HepG2 (cell line): ENCODE results near the gene NEK8. TPM values are rescaled to one million over a fixed set of nuclear protein-coding genes. Genes with fewer than 3 reads are reported as not detected.
"Not testable (repeated sequence)": the region's sequence is repeated elsewhere in the genome, so short reads cannot be mapped to it uniquely, and the experiment has no call there.

Source experiments
- ATAC-seq: fragments of 200-7000 bp; cut with Tn5 transposase; 3 replicates; pipeline ENCODE4 v1.9.1; 2020; ENCODE audit warnings: mild to moderate bottlenecking, moderate library complexity
- BruUV-seq: library from RNA; stranded (reverse); fragments of 400-500 nt; replicated peaks from 2 replicates; lab custom pipeline; 2021; lab: Mats Ljungman, UMichigan
- CTCF ChIA-PET: fragments of 300-600 bp; formaldehyde crosslinking; extraction: SDS; loops from one replicate; lab custom pipeline; 2021; ENCODE audit warnings: low total read pairs, inconsistent platforms, low intra/inter-chr PET ratio; lab: Yijun Ruan, JAX
- POLR2A ChIA-PET: fragments of 350-600 bp; sonication (Branson Sonifier 250); formaldehyde crosslinking; loops from one replicate; lab custom pipeline; 2020; ENCODE audit warnings: antibody characterized with exemption, inconsistent platforms; lab: Yijun Ruan, JAX
- DNase-seq: peaks from one replicate; pipeline ENCODE4 v3.0.0-alpha.2; 2015; ENCODE audit warnings: low spot score
- FAIRE-seq: peaks from 3 replicates; lab custom pipeline; 2011; peaks lifted over from hg19 to GRCh38; lab: Jason Lieb, UNC
- H2AFZ ChIP-seq: one replicate; pipeline ENCODE4 v1.6.1; 2011; ENCODE audit warnings: low read length, inconsistent platforms
- H3K27ac ChIP-seq: fragments of 300-600 bp; 3 replicates; pipeline ENCODE4 v1.8.0; 2011; ENCODE audit warnings: mixed run types, mild to moderate bottlenecking, mixed read lengths, low read length, inconsistent platforms; ENCODE audit not compliant: insufficient read depth; ENCODE audit errors: extremely low read length
- H3K27me3 ChIP-seq, 2 experiments: fragments of 200-600 bp in 1 of 2; 2 replicates in 1 of 2; 3 replicates in 1 of 2; pipeline versions ENCODE4 v1.6.0 to v1.8.0; 2011; ENCODE audit warnings: low read length in 2 of 2, mild to moderate bottlenecking in 2 of 2, moderate library complexity in 2 of 2, inconsistent platforms in 1 of 2; ENCODE audit not compliant: insufficient read depth in 2 of 2, control insufficient read depth in 1 of 2
- H3K36me3 ChIP-seq, 2 experiments: fragments of 200-600 bp in 1 of 2; replicated peaks in 1 of 2; 2 replicates in 1 of 2; 3 replicates in 1 of 2; pipeline versions ENCODE4 v1.5.1 to v1.8.0; 2011; ENCODE audit warnings: low read length in 2 of 2, inconsistent platforms in 1 of 2; ENCODE audit not compliant: insufficient read depth in 2 of 2, control insufficient read depth in 1 of 2
- H3K4me1 ChIP-seq: 2 replicates; pipeline ENCODE4 v1.5.1; 2012; ENCODE audit warnings: low read length, inconsistent platforms; ENCODE audit not compliant: insufficient read depth
- H3K4me2 ChIP-seq: 2 replicates; pipeline ENCODE4 v1.6.0; 2011; ENCODE audit warnings: low read depth, low read length, inconsistent platforms
- H3K4me3 ChIP-seq, 3 experiments: fragments of 200-600 bp in 1 of 3; sonication (generic), shearing (Covaris generic) in 1 of 3; replicated peaks in 1 of 3; 2 replicates each; pipeline ENCODE4 v1.5.1; 2011 to 2016; ENCODE audit warnings: low read length in 3 of 3, inconsistent platforms in 2 of 3, low read depth in 2 of 3, mild to moderate bottlenecking in 2 of 3, control low read depth in 1 of 3, mixed read lengths in 1 of 3; ENCODE audit not compliant: insufficient read depth in 1 of 3
- H3K79me2 ChIP-seq: one replicate; pipeline ENCODE4 v1.6.1; 2011; ENCODE audit warnings: low read length, inconsistent platforms; ENCODE audit not compliant: insufficient read depth
- H3K9ac ChIP-seq: 2 replicates; pipeline ENCODE4 v1.6.0; 2011; ENCODE audit warnings: mild to moderate bottlenecking, low read depth, low read length, inconsistent platforms; ENCODE audit not compliant: insufficient read depth
- H3K9me3 ChIP-seq: 2 replicates; pipeline ENCODE4 v1.5.1; 2012; ENCODE audit warnings: mild to moderate bottlenecking, low read length
- H4K20me1 ChIP-seq: 2 replicates; pipeline ENCODE4 v1.6.0; 2011; ENCODE audit warnings: inconsistent platforms, mild to moderate bottlenecking, low read length, moderate library complexity; ENCODE audit not compliant: insufficient read depth
- EZH2 ChIP-seq: conservative IDR thresholded peaks from 2 replicates; pipeline ENCODE4 v1.6.1; 2012; ENCODE audit warnings: mild to moderate bottlenecking, low read depth, low read length, moderate library complexity
- MED8 ChIP-seq: sonication (generic); formaldehyde crosslinking; IDR thresholded peaks from 2 replicates; pipeline ENCODE4 v1.8.1; 2023; ENCODE audit warnings: mild to moderate bottlenecking, missing genetic modification reagents; ENCODE audit not compliant: insufficient replicate concordance
- MEIS2 ChIP-seq: sonication (generic); formaldehyde crosslinking; IDR thresholded peaks from 2 replicates; pipeline ENCODE4 v1.9.0; 2021; ENCODE audit warnings: mild to moderate bottlenecking, missing genetic modification reagents
- SPEN ChIP-seq: sonication (generic); formaldehyde crosslinking; IDR thresholded peaks from 2 replicates; pipeline ENCODE4 v1.5.1; 2020; ENCODE audit warnings: low read depth, mild to moderate bottlenecking, missing genetic modification reagents
- ZNF367 ChIP-seq: sonication (generic); formaldehyde crosslinking; IDR thresholded peaks from 2 replicates; pipeline ENCODE4 v1.4.0; 2020; ENCODE audit warnings: missing genetic modification reagents, borderline replicate concordance
- ZNF564 ChIP-seq: sonication (generic); formaldehyde crosslinking; IDR thresholded peaks from 2 replicates; pipeline ENCODE4 v1.8.1; 2023; ENCODE audit warnings: mild to moderate bottlenecking, missing genetic modification reagents
- ZNF605 ChIP-seq: sonication (generic); formaldehyde crosslinking; IDR thresholded peaks from 2 replicates; pipeline ENCODE4 v1.8.0; 2022; ENCODE audit warnings: mild to moderate bottlenecking, missing genetic modification reagents
- ZNF619 ChIP-seq: sonication (generic); formaldehyde crosslinking; IDR thresholded peaks from 2 replicates; pipeline ENCODE4 v1.4.0; 2020; ENCODE audit warnings: mild to moderate bottlenecking, missing genetic modification reagents
- WGBS: methylation state at CpG from one replicate; pipeline ENCODE4 v1.1.6; 2017; ENCODE audit warnings: low lambda C conversion rate; 5-methylcytosine and 5-hydroxymethylcytosine counted together
- in situ Hi-C: cut with HindIII; loops from 2 replicates; pipeline ENCODE4 v1.10.0; 2017; ENCODE audit warnings: low pct_unique_long_range_greater_than_20kb; ENCODE audit not compliant: extremely low pct_ligation_motif_present
- intact Hi-C: fragments of 100-400 bp; cut with micrococcal nuclease; formaldehyde crosslinking; loops from one replicate; pipeline ENCODE4 v1.10.0; 2022; ENCODE audit not compliant: unreplicated experiment
- polyA plus RNA-seq, 8 experiments: library from polyadenylated mRNA; depleted of rRNA in 3 of 8; stranded (reverse) in 7 of 8; unstranded in 1 of 8; fragments of >200 nt; fragmentation: Illumina TruSeq in 4 of 8; extraction: Trizol in 4 of 8; gene quantifications; 2 replicates each; pipeline versions ENCODE4 v1.2.1 to v1.2.3, GENCODE V29; 2011 to 2016; ENCODE audit warnings: low read depth in 4 of 8, missing spikeins in 1 of 8, mixed read lengths in 1 of 8; ENCODE audit not compliant: insufficient read depth in 1 of 8
- total RNA-seq, 5 experiments: library from RNA; depleted of rRNA; stranded (reverse); fragments of >200 nt; fragmentation: Illumina TruSeq; extraction: Trizol; gene quantifications; 2 replicates each; pipeline ENCODE4 v1.2.3, GENCODE V29; 2016; ENCODE audit warnings: low read depth in 1 of 5
- TF ChIP-seq, protein P1 (sequence below): sonication (generic); formaldehyde crosslinking; IDR thresholded peaks from 2 replicates; pipeline ENCODE4 v1.4.0; 2020; ENCODE audit warnings: missing genetic modification reagents
- TF ChIP-seq, protein P2 (sequence below): sonication (generic); formaldehyde crosslinking; IDR thresholded peaks from 2 replicates; pipeline ENCODE4 v1.4.0; 2020; ENCODE audit warnings: mild to moderate bottlenecking, missing genetic modification reagents

The NEK8 gene
- total and polyA plus RNA-seq, 2 of the 13 experiments (the other 11 are each of a cell fraction or from before 2014, with no cell fraction given) = 5.8 to 13.5 TPM

DNA sequence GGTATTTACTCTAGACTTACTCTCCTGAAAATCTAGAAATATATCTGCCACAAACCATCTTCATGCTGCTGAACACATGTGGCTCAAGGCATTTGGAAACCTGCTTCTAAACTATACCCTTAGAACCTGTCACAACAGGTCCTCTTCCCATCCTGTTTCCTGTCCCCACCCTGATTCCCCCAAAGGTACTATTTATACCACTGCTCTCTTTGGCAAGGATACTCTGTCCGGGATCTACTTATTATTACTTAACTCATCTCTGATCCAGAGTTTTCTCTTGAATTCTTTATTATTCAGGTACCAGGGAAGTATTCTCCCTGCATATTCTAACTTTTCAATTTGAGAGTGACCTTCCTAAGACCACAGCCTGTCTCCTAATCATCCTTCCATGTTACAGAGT is 48.6 kb downstream of the NEK8 start (continued):
- TF ChIP-seq EZH2 (no peak), ZNF605 (CRISPR knock-in tag) (no peak)
- TF ChIP-seq, all 625 proteins: peak for 0

DNA sequence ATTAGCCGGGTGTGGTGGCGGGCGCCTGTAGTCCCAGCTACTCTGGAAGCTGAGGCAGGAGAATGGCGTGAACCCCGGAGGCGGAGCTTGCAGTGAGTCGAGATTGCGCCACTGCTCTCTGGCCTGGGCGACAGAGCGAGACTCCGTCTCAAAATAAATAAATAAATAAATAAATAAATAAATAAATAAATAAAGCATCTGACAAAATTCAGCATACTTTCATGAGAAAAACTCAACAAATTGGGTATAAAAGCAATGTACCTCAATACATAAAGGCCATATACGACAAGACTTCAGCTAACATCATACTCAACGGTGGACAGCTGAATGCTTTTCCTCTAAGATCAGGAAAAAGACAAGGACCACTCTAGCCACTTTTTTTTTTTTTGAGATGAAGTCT is 51.0 kb downstream of the NEK8 start:
- peaks cover 2 to 10% of the 10 kb centered on the region in 2 experiments for H3K36me3 ChIP-seq
- intact Hi-C loops, in situ Hi-C loops, DNase-seq, CTCF ChIA-PET, POLR2A ChIA-PET, H4K20me1 ChIP-seq, H3K4me1 ChIP-seq, H3K9ac ChIP-seq, H3K27ac ChIP-seq, H3K9me3 ChIP-seq, H3K4me2 ChIP-seq, FAIRE-seq, ATAC-seq, H3K4me3 ChIP-seq, H3K27me3 ChIP-seq, H2AFZ ChIP-seq, BruUV-seq: not testable (repeated sequence)
- peaks cover 22% of the 10 kb centered on the region for H3K79me2 ChIP-seq
- WGBS = 96% methylated on average over 13 of the region's 13 CpGs

DNA sequence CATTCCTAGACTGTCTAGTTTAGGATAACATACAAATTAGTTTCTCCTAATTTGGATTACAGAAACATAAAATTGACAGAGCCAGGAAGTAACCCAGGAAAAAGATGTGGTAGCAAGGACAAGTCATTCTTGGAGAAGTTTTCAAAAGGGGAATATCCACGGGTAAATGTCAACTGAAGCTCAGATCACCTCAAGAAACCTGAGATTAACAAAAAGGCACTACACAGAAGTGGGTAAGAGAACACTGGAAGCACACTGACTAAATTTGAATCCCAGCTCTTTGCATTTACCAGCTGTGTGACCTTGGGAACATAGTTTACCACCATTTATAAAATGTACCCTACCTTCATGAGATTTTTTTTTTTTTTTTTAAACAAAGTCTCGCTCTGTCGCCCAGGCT is 54.6 kb downstream of the NEK8 start:
- ATAC-seq = no peak
- WGBS = 98% methylated on average over 3 of the region's 3 CpGs
- H2AFZ ChIP-seq = no peak overlapping the region
- BruUV-seq = no TSS peak
- intact Hi-C loops (no loop called here), in situ Hi-C loops (no loop called here)
- H3K4me3 ChIP-seq = no peak overlapping the region
- H3K4me1 ChIP-seq = peaks cover 6% of the 10 kb centered on the region
- FAIRE-seq = no peak
- no peak overlapping the region for H3K4me2 ChIP-seq
- peaks cover 17% of the 10 kb centered on the region for H3K79me2 ChIP-seq
- H3K9me3 ChIP-seq = no peaks in the 10 kb centered on the region
- no peaks in the 10 kb centered on the region; a peak in 1 of 5 replicates for H3K27me3 ChIP-seq
- DNase-seq = no peak
- H3K9ac ChIP-seq = no peak overlapping the region
- ChIA-PET POLR2A (no interaction called here), CTCF (no interaction called here)
- H3K36me3 ChIP-seq = peaks cover 2 to 10% of the 10 kb centered on the region in 2 experiments
- no peak overlapping the region for H3K27ac ChIP-seq
- 0 out of 2 replicates have a peak, but pooled peaks cover 5% of the 10 kb centered on the region for H4K20me1 ChIP-seq
- TF ChIP-seq MED8 (no peak), ZNF564 (no peak), ZNF367 (CRISPR knock-in tag) (no peak), SPEN (CRISPR knock-in tag) (no peak), MEIS2 (CRISPR knock-in tag) (no peak), ZNF619 (CRISPR knock-in tag) (no peak)
- TF ChIP-seq, protein P1, sequence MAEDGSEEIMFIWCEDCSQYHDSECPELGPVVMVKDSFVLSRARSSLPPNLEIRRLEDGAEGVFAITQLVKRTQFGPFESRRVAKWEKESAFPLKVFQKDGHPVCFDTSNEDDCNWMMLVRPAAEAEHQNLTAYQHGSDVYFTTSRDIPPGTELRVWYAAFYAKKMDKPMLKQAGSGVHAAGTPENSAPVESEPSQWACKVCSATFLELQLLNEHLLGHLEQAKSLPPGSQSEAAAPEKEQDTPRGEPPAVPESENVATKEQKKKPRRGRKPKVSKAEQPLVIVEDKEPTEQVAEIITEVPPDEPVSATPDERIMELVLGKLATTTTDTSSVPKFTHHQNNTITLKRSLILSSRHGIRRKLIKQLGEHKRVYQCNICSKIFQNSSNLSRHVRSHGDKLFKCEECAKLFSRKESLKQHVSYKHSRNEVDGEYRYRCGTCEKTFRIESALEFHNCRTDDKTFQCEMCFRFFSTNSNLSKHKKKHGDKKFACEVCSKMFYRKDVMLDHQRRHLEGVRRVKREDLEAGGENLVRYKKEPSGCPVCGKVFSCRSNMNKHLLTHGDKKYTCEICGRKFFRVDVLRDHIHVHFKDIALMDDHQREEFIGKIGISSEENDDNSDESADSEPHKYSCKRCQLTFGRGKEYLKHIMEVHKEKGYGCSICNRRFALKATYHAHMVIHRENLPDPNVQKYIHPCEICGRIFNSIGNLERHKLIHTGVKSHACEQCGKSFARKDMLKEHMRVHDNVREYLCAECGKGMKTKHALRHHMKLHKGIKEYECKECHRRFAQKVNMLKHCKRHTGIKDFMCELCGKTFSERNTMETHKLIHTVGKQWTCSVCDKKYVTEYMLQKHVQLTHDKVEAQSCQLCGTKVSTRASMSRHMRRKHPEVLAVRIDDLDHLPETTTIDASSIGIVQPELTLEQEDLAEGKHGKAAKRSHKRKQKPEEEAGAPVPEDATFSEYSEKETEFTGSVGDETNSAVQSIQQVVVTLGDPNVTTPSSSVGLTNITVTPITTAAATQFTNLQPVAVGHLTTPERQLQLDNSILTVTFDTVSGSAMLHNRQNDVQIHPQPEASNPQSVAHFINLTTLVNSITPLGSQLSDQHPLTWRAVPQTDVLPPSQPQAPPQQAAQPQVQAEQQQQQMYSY (CRISPR knock-in tag) = no peak
- TF ChIP-seq, protein P2, sequence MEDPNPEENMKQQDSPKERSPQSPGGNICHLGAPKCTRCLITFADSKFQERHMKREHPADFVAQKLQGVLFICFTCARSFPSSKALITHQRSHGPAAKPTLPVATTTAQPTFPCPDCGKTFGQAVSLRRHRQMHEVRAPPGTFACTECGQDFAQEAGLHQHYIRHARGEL (CRISPR knock-in tag) = no peak
